ENCODE results near the gene TNN. TPM values are rescaled to one million over a fixed set of nuclear protein-coding genes. Genes with fewer than 3 reads are reported as not detected.

TNN gene
- total and polyA plus RNA-seq, 8 donors = 0.38 to 2.5 (median 1.9) TPM; not detected in 1

DNA sequence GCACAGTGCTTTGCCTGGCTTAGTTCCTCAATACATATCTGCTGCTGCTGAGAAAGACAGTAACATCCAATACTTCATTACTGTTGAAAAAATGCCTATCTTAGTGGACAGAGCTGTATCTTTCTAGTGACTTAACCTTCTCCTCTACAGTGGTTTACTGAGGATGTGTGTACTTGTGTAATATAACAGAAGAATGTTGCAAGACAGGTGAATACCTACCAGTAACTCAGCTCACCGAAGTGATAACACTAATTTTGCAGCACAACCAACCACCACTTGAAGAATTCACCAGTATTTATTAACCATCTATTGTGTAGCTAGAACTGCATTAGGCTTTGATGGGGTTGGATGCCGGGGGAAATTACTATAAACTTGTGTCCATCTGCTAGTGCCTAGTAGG, 16.6 kb upstream of the TNN start:
- DNase-seq (no peak), ATAC-seq (no peak)
- no peaks in the 10 kb centered on the region for H3K9me3 ChIP-seq
- H3K27ac ChIP-seq = no peak overlapping the region
- intact Hi-C loops (cut with DNase I) = no loop called here
- H3K27me3 ChIP-seq = no peaks in the 10 kb centered on the region
- H3K4me3 ChIP-seq = no peak overlapping the region
- TF ChIP-seq, protein P1, sequence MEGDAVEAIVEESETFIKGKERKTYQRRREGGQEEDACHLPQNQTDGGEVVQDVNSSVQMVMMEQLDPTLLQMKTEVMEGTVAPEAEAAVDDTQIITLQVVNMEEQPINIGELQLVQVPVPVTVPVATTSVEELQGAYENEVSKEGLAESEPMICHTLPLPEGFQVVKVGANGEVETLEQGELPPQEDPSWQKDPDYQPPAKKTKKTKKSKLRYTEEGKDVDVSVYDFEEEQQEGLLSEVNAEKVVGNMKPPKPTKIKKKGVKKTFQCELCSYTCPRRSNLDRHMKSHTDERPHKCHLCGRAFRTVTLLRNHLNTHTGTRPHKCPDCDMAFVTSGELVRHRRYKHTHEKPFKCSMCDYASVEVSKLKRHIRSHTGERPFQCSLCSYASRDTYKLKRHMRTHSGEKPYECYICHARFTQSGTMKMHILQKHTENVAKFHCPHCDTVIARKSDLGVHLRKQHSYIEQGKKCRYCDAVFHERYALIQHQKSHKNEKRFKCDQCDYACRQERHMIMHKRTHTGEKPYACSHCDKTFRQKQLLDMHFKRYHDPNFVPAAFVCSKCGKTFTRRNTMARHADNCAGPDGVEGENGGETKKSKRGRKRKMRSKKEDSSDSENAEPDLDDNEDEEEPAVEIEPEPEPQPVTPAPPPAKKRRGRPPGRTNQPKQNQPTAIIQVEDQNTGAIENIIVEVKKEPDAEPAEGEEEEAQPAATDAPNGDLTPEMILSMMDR (IDR thresholded peaks at IDR 0.05) = no peak
- H3K36me3 ChIP-seq = no peaks in the 10 kb centered on the region
- H3K4me1 ChIP-seq = no peaks in the 10 kb centered on the region

DNA sequence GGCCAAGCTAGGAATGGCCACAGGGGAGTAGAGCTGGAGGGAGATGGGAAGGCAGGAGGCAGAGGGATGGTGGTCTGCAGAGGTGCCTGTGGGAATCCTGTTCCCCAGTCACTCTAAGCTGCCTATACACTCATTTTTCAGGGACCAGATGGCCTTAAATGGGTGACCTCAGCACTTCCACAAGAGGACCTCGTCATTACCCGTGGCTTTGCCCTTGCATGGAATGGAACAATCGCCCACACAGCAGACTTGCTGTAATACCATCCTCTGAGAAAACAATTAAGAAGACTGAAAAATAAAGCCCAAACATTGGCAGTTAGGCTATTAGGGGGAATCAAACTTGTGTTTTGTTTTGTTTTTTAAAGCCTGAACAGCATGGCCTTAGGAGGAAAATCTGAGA, 12.9 kb upstream of the TNN start:
- Histone ChIP-seq H3K4me1 (no peaks in the 10 kb centered on the region), H3K4me3 (no peak overlapping the region), H3K9me3 (peaks cover 0 to 3% of the 10 kb centered on the region in 2 donors), H3K27ac (no peak overlapping the region), H3K27me3 (no peaks in the 10 kb centered on the region), H3K36me3 (no peaks in the 10 kb centered on the region)
- intact Hi-C loops (cut with DNase I) = no loop called here
- TF ChIP-seq, protein P1 (IDR thresholded peaks at IDR 0.05) = no peak
- ATAC-seq (no peak), DNase-seq (no peak)

DNA sequence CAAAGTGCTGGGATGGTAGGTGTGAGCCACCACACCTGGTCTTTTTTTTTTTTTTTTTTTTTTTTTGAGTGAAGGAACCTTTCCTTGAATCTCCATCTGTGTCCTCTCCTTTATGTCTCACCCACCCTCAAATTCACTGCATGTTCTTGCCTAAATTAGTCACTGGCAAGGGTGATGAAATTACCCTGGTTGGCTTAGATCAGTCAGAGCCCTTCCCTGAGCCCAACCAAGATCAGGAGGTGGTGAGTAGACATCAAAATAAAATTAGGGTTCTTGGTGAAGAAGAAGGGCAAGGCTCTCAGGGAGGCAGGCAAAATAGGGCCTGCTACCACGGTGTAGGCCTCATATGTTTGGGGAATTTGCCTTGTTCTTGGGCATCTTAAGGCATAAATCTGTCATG, 5.3 kb upstream of the TNN start:
- Histone ChIP-seq H3K4me1 (no peaks in the 10 kb centered on the region), H3K27ac (no peak overlapping the region), H3K4me3 (no peak overlapping the region), H3K36me3 (no peaks in the 10 kb centered on the region), H3K9me3 (no peaks in the 10 kb centered on the region), H3K27me3 (no peaks in the 10 kb centered on the region)
- ATAC-seq (no peak), DNase-seq (no peak)
- TF ChIP-seq, protein P1 (IDR thresholded peaks at IDR 0.05) = no peak
- intact Hi-C loops (cut with DNase I) = no loop called here

DNA sequence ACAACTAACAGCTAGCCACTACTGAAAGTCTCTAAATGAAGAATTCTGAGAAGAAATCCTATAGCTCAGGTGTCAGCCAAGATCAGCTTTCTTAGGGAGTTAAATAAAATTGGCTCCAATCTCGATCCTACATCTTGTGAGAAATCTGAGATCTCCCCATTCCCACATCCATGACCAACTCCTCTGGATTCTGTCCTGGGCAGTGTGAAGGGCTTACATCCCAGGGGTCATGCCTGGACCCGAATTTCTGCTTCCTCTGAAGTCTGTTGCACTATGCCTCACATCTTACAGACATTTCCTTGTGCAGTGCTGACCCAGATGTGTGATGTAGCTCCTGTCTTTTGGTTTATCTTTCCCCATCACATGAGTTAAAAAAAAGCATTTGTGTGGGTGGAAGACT, 4.8 kb upstream of the TNN start:
- ATAC-seq (no peak), DNase-seq (no peak)
- H3K27me3 ChIP-seq = no peaks in the 10 kb centered on the region
- H3K4me1 ChIP-seq = no peaks in the 10 kb centered on the region
- TF ChIP-seq, protein P1 (IDR thresholded peaks at IDR 0.05) = no peak
- no peaks in the 10 kb centered on the region for H3K36me3 ChIP-seq
- intact Hi-C loops (cut with DNase I) = no loop called here
- H3K9me3 ChIP-seq = no peaks in the 10 kb centered on the region
- H3K4me3 ChIP-seq = no peak overlapping the region
- H3K27ac ChIP-seq = no peak overlapping the region

DNA sequence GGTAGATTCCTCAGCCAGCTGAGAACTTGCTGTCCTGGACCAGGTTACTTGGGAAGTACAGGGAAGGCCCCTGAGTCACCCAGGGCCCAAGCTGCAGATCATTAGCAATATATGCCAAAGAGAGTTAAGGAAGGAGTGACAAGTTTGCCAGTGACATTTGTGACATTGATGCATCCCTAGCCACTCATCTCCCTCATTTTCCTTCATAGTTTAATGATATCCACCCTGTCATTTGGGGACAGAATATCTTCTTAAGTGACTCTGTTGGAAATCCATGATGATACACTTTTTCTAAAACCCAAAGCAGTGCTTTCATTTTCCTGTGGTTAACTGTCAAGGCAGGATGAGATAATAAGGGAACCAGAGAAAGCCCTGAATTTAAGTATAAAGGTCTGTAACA, 3.2 kb downstream of the TNN start:
- no peak for DNase-seq
- Histone ChIP-seq H3K4me1 (peaks cover 0 to 14% of the 10 kb centered on the region in 2 donors), H3K27ac (no peak overlapping the region), H3K9me3 (no peaks in the 10 kb centered on the region), H3K27me3 (no peaks in the 10 kb centered on the region), H3K4me3 (no peak overlapping the region), H3K36me3 (no peaks in the 10 kb centered on the region)
- intact Hi-C loops (cut with DNase I) = no loop called here
- TF ChIP-seq, protein P1 (IDR thresholded peaks at IDR 0.05) = no peak
- ATAC-seq = no peak

All from left lung (tissue), 10 donors.